Fibroblast of skin of right quadriceps (primary cell): Measurements from ENCODE around the gene SEC14L5.
"Not testable (repeated sequence)": the region's sequence is repeated elsewhere in the genome, so short reads cannot be mapped to it uniquely, and the experiment has no call there.

Experiments used
- DNase-seq: peaks from one replicate; pipeline ENCODE4 v3.0.0-alpha.2; 2013

Gene SEC14L5

GRCh38 chr16:5044581-5044980 is 86.5 kb downstream of the SEC14L5 start:
- not testable (repeated sequence) for DNase-seq

- no peak for DNase-seq
Observed at GRCh38 chr16:5045499-5046115, 87.5 kb downstream of the SEC14L5 start.

- no peak for DNase-seq
Observed at GRCh38 chr16:5046914-5047313, 88.8 kb downstream of the SEC14L5 start.

DNA sequence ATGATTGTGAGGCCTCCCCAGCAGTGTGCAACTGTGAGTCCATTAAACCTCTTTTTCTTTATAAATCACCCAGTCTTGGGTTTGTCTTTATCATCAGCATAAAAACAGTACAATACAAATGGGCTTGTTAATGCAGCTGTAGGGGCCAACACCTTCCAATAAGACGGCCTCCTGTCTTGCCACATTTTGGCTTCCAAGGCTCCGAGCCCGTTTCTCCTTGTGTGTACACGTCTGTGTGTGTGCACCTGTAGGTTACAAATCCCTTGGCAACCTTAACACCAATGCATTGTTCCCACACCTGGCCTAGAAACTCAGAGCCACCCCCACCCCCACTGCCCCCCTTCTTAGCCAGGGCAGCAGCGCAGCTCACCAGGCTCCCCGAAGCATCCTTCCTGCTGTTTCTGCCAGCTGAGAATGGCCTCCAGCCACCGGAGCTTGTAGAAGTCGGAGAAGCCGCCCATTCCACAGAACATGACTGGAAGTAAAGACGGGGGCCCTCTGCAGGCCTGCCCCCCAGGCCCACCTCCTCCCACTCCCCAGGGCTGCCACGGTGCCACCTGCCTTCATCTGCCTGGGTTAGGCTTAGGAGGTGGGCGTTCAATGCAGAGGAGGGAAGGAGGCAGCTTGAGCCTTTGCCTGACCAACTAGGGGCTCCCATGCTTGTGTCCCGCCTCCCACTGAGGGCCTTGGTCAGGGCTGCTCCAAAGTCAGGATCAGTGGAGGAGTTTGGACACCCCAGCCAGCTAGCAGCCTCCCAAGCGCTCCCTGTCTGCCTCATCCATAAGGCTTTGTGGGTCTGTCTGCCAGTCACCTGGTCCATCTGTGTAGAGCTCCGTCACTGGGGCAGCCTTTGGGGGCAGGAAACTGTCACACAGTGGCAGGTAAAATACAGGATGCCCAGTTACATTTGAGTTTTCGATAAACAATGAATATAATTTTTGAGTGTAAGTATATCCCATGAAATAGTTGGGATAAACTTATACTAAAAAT is 97.0 kb downstream of the SEC14L5 start:
- DNase-seq = no peak

- DNase-seq = no peak
Observed at GRCh38 chr16:5056352-5056751, 98.2 kb downstream of the SEC14L5 start.

DNA sequence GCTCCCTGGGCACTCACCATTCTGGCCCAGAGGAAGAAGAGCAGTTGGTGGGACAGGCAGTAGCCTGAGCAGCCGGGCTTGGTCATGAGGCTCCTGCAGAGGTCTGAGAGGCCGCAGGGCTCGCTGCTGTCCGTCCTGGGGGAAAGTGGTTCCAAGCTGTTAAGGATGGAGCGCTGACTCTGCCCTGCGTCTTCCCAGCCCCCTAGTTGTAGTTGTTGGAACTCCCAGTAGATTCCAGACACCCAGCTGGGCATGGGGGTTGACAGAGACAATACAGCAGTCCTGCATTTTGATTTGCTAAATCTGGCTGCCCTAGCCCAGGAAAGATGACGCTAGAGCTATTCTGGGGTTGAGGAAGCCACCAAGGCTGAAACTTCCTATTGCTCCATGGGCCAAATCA is 100.3 kb downstream of the SEC14L5 start:
- DNase-seq = peak; percentile 42

- no peak for DNase-seq
Observed at GRCh38 chr16:5059386-5060072, 101.4 kb downstream of the SEC14L5 start.

GRCh38 chr16:5060073-5060641 is 102.0 kb downstream of the SEC14L5 start:
- no peak for DNase-seq

DNA sequence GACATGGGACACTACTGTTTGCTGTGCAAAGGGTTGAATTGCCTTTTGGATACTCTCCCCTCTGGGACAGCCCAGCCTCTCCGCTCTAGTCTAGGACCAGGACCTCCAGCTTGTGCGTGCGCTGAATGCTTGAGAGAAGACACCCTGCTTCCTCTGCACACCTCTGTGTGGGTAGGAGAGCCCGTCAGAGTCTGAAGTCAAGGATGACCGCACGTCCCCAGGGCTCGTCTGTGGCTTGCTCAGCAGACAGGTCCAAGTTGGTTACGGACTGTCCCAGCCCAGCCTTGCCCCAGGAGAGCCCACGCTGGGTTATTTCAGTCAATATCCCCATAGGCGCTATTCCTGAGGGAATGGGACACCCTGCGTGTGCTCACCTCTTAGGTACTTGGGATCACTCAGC is 103.9 kb downstream of the SEC14L5 start:
- DNase-seq = no peak

GRCh38 chr16:5062790-5063765 is 104.9 kb downstream of the SEC14L5 start:
- DNase-seq = no peak

GRCh38 chr16:5064915-5065314 is 106.8 kb downstream of the SEC14L5 start:
- DNase-seq = no peak

DNA sequence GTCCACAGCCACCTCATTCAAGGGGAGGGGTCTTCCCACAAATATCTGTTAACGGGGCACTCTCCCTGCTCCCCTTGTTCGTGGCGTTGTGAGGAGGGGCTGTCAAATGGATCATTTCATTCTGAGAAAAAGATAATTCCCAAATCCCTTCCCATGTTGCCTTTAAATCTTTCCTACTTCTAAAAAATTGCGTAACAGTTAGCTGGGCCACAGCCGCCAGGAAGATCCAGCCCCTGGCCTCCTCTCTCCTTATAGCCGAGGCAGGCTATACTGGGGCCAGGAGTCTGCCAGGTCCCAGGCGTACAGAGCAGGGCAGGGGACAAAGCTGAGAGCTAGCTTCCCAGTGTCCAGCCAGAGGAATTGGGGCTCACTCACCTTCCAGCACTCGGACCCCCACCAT is 107.2 kb downstream of the SEC14L5 start:
- no peak for DNase-seq

GRCh38 chr16:5065813-5066212 is 107.7 kb downstream of the SEC14L5 start, which contains the start of gene C16orf89:
TSS of gene C16orf89 (minus strand) at chr16:5065956. CDS start at chr16:5065908, 48 bp downstream.
- no peak for DNase-seq

GRCh38 chr16:5066511-5066910 is 108.4 kb downstream of the SEC14L5 start:
- no peak for DNase-seq
